GM12891 (cell line): ENCODE results near the gene MYH14.

Experiments used
- PAX5 ChIP-seq: IDR thresholded peaks from 2 replicates; pipeline ENCODE4 v1.6.1; 2011; ENCODE audit warnings: low read length, moderate library complexity, mild to moderate bottlenecking; ENCODE audit not compliant: insufficient read depth, severe bottlenecking
- POLR2A ChIP-seq: IDR thresholded peaks from 2 replicates; pipeline ENCODE4 v1.6.1; 2011; ENCODE audit warnings: low read depth, low read length, control low read depth
- POLR2AphosphoS5 ChIP-seq: IDR thresholded peaks from 2 replicates; pipeline ENCODE4 v1.6.1; 2011; ENCODE audit warnings: low read depth, low read length, control low read depth
- SPI1 ChIP-seq: IDR thresholded peaks from 2 replicates; pipeline ENCODE4 v1.6.1; 2011; ENCODE audit warnings: low read depth, low read length, control low read depth

DNA sequence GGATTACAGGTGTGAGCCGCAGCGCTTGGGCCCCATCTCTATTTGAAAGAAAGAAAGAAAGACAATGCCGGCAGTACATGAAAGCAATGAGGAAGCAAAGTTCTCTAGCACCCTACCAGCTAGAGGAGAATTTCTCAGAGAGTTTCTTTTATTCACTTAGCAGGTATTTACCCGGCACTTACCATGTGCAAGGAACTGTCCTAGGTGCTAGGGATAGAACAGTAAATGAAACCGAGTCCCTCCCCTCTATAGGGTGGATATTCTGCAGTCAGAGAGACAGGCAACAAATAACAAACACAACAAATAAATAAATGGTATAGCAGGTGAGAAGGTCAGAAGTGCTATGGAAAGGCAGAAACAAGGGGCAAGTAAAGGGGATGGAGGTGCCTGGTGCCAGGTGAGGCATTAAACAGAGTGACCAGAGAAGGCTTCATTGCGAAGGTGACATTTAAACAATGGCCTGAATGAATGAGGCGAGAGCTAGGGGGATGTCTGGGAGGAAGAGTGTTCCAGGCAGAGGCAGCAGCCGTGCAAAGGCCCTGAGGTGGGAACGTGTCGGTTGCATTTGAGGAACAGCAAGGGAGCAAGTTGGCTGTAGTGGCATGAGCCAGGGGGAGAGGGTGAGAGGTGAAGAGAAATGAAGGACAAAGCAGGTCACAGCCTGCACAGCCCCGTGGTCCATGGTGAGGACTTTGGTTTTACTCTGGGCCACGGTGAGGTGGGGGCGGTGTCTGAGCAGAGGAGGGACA is 10.8 kb upstream of the MYH14 start:
- TF ChIP-seq POLR2A (no peak), POLR2AphosphoS5 (no peak), SPI1 (no peak), PAX5 (no peak)
